Activated CD8-positive, alpha-beta memory T cell treated with anti-CD3 and anti-CD28 coated beads, Interleukin-2, amount 50 U/mL, for 1 hour (primary cell): ENCODE measurements around the gene EXOSC7.

Experiments used
- DNase-seq: peaks from one replicate; pipeline ENCODE4 v3.0.0-alpha.2; 2020; ENCODE audit errors: extremely low read depth

The EXOSC7 gene

DNA sequence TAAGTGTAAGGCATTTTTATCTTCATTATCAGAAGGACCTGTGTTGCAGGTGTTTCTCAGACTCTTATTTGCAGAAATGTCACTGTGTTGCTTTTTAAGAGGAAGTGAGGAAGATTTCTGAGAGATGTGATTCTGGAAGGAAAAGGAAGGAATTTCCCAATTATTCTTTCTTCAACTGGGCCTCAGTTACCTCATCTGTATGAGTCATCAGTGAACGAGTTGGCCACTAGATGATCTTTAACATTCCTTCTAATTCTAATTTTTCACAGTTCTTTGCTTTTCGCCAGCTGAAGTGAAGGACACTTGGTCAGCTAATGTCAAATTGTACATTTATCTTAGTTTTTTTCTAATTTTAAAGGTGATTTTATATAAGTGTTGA, 79.0 kb downstream of the EXOSC7 start:
- no peak for DNase-seq

DNA sequence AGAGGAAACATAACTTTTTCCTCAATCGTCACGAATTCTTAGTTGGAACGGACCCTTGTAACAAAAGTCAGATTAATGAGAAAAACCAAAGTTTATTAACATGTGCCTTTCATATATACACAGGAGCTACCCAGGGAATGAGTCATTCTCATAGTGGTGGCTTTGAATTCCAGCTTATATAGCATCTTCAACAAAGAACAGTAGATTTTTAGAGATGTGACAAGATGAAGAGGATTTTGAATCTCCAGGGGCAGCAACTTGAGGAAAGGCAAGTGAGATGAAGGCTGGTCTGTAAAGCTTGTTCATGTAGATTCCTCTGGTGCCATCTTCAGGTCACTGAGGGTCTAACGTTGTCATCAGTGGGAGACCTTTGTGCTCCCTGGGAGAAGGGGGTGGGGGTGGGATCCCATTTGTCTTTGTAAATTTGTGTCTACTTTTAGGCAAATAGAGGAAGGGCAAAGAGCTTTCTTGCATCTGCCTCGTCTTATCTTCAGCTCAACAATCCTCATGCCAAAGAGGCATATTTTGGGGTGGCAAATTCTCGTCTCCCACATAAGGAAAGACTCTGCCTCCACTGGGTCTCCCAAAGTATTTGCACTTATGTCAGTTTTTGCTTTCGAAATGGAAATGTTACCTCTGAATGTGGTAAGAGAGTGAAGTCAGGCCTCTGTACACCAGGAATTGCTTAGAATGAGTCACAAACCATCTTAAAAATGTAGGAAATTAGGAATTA, 79.5 kb downstream of the EXOSC7 start:
- DNase-seq = no peak

DNA sequence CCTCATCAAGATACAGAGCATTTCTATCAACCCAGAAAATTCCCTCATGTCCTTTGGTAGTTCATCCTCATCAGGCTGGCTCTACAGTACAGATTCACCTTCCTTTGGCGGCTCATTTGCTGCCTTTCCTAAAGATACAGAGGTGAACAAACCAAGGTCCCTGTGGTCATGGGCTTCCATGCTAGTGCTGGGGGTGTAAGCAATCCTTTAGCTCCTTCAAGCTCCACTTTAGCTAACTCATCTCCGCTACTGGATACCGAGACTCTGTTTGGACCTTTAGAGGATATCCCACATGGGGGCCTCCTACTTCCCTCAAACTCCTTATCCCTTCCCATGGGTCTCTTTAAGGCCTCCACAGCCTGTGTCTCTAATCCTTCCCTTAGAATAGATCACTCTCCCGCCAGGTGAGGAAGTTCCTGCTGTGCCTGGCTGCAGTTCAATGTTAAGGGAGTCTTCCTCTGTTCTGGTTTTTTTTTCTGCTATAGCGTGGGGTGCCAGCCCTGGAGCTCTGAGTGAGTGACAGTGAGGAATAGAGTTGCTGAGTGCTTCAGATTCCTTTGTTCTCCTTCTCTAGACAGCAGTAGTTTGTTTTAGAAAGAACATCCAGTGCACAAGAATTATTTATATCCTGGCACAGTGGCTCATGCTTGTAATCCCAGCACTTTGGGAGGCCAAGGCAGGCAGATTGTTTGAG, 80.7 kb downstream of the EXOSC7 start:
- no peak for DNase-seq

DNA sequence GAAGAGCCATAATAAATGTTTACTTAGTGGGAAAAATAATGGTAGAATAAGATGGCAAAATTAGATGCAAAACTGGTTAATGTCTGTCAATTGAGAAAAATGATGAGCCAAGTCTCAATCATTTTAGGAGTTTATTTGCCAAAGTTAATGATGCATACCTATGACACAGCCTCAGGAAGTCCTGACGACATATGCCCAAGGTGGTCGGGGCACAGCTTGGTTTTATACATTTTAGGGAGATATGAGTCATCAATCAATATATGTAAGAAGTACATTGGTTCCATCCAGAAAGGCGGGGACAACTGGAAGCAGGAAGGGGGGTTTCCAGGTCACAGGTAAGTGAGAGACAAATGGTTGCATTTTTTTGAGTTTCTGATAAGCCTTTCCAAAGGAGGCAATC, 81.5 kb downstream of the EXOSC7 start:
- no peak for DNase-seq

DNA sequence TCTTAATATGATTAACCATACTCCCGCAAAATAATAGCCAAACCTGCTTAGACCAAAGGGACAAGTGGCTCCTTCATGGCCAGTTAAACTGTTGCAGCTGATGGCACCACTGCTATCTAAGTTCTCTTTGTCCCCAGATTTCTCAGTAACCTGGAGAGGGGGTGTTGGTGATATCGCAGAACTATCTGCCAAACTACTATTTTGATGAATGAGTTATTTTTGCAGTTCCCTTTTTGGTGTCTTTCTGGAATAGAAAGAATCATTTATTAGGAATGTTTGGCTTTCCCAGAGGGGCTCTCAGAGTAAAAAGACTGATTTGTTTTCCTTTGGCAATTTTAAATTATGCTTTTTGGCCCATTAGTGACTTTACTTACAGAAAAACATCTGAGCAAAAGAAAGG, 83.1 kb downstream of the EXOSC7 start:
- DNase-seq = no peak

DNA sequence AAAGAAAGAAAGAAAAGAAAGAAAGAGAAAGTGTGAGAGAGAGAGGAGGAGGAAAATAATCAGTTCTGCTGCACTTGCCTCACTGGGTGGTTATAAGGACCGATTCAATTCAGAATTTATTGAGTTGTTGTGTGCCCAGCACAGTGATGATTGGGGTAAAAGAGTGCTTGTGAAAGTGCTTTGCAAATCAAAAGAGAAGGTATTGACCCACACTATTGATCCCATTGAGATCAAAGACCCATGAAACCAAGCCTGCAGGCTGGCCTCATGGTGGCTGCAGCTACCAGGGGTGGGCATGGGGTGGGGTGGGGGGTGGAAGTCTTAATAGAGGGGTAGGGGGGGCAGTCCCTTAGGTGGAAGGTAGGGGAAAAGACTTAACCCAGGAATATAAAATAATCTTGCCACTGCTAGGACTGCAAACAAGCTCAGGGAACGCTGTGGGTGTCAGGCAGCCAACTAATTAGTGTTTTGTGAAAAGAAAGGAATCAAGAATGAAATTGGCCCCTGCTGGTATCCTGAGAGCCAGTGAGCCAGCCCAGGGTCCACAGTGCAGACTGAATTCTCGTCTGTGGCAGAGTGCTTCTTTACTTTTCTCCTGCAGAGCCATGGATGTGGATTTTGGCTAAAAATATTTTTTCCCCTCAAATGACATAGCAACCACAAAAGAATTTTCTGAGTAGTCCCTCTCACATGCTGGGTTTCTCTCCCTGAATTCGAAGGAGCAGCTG, 84.3 kb downstream of the EXOSC7 start:
- no peak for DNase-seq
